Hepatic stellate cell (primary cell): ENCODE data around the gene ZNF311.
"Not testable (repeated sequence)": the region's sequence is repeated elsewhere in the genome, so short reads cannot be mapped to it uniquely, and the experiment has no call there.

Experiments used
- DNase-seq: peaks from one replicate; pipeline ENCODE4 v3.0.0; 2011; ENCODE audit warnings: low spot score

ZNF311 gene

DNA sequence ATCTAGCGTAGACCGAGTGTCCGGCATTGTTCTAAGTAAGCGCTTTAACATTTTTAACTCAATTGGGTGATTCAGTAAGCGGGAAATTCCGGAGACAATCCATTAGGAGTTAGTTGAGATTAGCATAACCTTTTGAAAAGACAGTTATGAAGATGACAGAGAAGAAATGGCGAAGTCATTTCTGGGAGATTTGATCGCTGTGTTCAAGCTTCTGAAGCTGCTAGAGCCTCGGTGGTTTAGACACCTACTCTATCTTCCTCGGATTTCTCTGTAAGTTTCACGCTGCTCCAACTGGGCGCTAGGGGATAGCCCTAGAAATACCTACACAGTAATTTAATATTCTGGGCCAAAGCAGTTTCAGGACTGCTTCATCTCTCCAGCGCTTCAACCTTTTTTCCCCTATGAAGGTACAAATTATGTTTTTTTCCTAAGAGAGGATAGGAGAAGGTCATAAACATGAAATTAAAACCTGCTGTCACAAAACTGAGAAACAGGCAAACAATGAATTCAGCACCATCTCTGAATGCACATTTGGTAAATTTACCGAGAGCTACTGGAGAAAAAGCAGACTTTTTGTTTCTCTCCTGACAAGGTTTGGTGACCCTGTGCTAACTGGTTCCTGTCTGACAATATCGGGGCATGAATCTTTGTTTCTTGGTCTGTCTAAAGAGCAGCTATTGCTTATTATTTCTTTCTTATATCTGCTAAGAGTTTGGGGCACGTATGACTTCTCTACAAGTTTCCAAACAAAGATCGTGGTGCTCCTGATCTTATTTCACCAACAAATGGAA is 22.4 kb downstream of the ZNF311 start:
- DNase-seq, result no peak

DNA sequence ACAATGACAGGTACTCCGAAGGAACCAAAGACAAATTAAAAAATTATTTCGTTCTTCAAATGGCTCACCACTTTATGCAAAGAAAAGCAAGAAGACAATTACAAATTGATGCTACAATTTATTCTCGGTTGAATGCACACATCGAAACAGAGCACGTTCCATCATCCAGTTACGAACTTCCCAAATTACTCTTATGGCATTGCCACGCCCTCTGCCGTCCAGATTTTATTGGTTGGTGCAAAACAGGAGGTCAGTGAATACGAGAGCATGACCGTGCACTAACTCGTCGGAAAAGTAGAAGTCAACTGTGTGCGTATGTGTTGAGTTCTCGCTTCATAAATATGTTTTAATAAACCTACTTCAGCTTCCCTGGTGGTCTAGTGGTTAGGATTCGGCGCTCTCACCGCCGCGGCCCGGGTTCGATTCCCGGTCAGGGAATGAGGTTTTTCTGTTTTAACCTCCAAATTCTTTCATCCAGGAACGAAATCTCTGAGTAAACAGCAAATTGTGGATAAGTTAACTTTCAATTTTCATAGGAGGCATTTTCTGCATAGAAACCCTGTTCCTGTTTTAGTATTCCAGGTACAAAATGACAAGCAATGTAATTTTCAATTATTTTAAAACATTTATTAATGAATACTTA is 23.2 kb downstream of the ZNF311 start:
- peak; percentile 64 for DNase-seq

DNA sequence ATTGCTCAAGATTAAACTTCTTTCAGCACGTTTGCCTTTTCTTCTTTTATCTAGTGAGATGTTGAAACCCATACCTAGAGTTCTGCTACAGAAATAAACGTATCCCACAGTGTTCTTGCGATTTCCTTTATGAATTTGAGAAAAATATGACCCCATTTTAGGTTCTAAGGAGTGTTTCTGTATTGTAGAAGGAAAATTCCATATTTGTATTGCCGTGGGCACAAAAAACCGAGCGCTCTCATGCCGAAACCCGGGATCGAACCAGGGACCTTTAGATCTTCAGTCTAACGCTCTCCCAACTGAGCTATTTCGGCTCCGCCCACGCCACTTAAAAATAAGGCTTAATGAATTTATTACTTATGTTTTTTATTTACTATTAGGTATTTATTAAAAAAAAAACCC is 23.7 kb downstream of the ZNF311 start:
- DNase-seq, result no peak

DNA sequence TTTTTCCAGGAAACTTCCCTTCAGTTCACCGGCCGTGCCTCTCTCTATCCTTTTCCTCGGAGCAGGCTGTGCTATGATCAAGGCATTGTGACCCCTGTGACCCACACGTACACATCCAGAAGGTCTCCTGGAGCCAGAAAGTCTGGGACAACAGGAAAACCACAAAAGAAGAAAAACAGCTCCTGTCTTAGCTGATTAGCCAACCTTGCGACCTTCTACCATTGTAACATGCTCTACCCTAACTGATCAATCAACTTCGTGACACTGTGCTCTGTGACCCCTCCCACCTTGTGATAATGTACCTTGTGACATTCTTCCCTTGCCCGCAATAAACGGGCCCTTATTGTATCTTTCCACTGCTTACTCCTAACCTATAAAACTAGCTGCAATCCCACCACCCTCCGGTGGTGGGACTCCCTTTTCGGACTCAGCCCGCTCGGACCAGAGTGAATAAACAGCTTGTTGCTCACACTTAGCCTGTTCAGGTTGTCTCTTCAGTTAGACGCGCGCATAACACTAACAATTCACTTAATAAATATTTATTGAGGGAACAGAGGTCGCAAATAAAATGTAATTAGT is 24.2 kb downstream of the ZNF311 start:
- DNase-seq, result peak; percentile 81

DNA sequence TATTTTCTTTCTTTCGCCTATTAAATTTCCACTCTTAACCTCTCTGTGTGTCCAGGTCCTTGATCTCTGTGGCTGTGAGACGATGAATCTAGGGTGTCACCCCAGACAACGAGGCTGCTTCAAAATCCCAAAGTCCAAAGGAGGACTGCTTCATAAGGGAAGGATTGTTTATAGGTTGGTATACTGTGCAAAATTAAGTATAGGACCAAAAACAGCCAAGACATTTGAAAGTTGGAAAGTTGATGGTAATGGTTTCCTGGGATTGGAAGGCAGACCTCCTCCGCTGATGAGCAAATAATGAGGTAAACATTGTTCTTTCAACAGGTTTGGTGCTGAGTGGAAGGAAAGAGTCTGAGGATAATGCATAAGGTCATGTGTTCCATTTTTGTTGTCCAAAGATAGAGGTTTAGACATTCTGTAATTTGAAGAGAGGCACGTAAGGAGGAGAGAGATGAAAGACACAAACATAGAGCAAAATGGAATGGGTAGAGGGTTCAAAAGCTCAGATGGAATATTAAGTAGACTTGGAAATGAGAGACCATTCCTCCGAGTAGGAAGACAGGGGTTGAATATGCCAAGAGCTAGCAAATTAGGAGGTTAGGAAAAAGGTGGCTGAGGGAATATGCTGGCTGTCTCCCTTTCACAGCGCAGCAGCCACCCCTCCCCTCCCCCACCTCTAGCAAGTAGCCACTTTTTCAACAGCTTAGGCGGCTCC is 24.8 kb downstream of the ZNF311 start:
- no peak for DNase-seq

DNA sequence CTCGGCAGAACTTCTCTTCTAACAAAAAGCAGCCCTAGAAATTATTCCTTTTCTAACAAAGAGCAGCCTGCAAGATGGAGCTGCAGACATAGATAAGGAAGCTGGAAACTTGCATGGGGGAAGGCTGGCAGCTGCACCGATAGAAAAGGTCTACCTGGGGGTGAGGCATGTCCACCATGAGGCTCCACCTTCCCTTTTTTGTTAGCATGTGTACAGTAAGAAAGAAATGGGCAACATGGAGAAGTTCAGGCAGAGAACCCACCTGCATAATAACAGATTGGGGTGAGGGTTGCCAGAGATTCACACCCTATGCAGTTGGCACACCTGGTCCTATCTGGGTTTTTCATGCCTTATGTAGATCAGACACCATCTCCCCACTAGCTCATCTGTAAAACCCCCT is 25.4 kb downstream of the ZNF311 start:
- DNase-seq, result no peak

DNA sequence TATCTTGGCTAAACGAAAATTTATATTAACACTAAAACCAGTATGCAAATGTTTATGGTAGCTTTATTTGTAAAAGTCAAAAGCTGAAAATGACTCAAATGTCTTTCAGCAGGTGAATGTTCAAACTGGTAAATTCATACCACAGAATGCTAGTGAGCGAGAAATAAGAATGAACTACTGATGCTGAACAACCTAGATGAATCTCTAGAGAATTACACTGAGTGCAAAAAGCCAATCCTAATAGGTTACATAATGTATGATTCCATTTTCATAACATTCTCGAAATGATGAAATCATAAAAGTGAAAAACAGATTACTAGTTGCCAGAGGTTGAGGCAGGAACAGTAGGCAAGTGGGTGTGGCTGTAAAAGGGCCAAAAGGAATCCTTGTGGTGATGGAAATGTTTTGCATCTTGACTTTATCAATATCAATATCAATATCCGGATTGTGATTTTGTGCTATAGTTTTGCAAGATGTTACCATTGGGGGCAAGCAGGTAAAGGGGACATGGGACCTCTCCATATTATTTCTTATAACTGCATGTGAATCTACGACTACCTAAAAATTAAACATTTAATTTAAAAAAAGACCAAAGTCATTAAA is 26.1 kb downstream of the ZNF311 start:
- DNase-seq, result no peak

DNA sequence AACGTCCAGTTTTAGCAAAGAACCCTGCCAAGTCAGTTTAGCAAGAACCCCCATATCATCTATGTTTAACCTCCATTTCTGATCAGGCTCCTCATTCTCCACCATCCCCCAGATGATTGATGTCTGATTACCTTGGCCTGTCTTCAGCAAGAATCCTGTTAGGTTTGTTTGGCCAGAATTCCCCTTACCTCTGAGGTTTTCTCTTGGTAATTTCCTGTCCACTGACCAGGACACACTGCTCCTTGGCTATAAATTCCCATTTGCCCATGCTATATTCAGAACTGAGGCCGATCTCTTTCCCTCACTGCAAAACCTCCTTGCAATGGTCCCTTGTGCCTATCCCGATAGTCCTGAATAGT is 27.0 kb downstream of the ZNF311 start:
- DNase-seq, result no peak

DNA sequence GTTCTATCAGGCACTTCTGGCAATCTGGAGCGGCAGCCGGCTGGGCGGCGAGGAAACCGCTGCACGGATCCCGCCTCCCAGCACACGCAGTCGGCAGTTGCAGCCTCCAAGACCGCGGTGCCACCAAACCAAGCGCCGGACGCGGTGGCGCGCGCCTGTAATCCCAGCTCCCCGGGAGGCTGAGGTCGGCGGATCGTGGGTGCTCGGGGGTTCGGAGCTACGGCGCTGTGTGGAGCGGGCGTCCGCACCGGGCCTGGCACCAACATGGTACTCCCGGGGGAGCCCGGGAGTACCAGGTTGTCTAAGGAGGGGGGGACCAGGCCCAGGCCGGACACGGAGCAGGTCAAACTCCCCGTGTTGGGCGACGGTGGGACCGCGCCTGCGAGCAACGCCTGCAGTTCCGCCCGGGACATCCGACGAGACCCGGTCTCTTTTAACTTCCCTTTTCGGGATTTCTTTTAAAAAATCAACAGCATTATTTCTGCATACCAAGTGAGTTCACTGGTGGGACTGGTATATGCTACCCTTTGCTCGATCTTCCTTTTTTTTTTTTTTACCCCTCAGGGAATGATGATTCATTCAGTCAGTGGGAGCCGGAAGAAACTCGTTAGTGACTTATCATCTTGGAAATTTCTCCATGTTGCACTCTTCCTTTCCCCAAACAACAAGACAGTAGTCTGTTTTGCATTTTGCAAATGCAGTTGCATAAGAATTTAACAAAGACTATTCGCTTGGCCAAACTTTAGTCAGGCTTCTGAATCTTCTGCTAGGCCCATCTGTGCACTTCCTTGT is 27.6 kb downstream of the ZNF311 start:
- peak; percentile 18 for DNase-seq

DNA sequence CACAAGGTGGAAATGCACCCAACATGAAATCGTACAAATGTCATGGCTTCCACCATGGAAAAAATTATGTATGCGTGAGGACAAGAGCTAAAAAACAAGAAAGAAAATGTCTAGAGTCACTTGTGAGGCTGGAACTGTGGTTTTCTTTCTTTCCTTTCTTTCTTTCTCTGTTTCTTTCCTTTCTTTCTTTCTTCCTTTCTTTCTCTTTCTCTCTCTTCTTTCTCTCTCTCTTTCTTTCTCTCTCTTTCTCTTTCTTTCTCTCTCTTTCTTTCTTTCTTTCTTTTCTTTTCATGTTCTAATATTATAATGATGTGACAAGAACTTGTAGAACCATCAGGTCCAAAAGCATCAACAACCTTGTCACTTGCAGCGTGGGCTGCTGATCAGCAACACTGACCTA is 28.4 kb downstream of the ZNF311 start:
- no peak for DNase-seq

DNA sequence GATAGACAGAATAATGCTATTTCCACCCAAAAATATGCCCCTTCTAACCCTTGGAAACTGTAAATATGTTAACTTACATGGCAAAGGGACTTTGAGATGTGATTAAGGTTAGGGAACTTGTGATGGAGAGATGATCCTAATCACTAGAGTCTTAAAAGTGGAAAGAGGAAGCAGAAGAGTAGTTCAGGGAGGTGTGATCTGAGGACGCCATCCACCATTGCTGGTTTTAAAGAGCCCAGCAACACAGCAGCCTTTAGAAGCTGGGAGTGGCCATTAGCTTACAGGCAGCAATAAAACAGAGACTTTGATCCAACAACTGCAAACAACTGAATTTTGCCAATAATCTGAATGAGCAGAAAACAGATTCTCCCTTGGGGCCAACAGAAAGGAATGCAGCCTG is 30.6 kb downstream of the ZNF311 start:
- DNase-seq, result no peak

DNA sequence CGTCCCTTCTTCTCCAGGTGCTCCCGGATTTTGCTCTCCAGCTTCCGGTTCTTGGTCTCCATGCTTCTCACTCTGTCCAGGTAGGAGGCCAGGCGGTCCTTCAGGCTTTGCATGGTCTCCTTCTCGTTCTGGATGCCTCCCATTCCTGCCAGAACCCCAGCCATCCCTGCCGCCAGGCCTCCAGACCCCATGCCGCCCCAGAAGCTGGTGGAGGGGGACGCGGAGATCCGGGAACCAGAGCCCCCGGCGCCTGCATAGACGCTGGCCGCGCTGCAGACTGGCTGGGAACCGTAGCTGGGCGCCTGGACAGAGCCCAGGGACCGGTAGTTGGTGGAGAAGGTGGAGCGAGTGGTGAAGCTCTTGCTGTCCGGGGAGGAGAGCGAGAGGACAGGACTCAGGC is 35.1 kb downstream of the ZNF311 start:
- not testable (repeated sequence) for DNase-seq

DNA sequence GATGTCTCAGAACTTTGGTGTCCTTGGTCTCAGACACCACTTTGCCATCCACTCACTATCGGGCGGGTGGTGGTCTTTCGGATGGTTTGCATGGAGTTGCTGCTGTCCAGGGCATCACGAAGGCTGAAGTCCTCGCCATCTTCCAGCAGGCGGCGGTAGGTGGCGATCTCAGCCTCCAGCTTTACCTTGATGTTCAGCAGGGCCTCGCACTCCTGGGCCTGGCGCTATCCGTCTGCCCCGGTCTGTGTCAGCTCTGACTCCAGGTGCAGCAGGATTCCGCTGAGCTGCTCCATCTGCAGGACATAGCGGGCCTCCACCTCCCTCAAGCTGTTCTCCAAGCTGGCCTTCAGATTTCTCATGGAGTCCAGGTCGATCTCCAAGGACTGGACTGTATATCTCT is 36.0 kb downstream of the ZNF311 start:
- DNase-seq, result no peak

DNA sequence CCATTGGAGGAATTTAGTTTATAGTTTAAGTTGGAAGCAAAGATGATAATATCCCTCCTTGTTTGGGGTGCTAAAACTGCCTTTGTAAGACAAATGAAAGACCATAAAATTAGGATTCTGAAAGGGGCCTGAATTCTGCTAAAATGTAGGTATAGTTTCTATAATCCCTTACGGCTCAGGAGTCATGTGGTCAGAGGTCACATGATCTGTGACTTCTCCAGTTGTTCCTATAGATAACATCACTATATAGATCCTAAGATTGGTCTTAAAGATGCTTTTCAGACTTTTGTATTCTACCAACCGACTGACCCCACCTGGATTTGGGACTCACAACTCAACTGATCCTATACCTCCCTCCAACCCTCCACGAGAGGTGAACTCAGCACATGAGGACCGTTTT is 36.6 kb downstream of the ZNF311 start:
- DNase-seq, result no peak

DNA sequence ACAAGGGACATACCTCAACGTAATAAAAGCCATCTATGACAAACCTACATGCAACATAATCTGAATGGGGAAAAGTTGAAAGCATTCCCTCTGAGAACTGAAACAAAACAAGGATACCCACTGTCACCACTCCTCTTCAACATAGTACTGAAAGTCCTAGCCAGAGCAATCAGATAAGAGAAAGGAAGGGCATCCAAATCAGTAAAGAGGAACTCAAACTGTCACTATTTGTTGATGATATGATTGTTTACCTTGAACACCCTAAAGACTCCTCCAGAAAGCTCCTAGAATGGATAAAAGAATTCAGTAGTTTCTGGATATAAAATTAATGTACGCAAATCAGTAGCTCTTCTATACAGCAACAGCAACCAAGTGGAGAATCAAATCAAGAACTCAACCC is 39.4 kb downstream of the ZNF311 start:
- no peak for DNase-seq

DNA sequence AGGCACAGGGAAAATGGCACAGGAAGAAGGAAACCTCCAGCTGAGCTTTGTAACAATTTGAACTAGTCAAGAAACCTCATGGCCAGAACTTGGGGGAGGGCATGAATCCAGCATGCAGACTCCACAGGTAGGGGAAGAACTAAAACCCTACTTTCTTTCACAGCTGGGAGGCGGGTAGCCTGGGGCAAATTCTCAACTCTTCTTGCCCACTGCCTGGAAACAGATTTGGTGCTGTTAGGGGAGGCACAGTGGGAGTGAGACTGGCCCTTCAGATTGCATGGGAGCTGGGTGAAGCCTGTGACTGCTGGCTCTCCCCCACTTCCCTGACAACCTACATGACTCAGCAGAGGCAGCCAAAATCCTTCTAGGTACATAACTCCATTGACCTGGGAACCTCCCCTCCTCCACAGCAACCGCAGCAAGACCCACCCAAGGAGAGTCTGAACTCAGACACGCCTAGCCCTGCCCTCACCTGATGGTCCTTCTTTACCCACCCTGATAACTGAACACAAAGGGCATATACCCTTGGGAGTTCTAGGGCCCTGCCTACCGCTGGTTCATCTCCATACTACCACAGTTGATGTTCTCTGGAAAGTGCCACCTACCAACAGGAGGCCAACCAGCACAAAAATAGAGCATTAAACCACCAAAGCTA is 44.1 kb downstream of the ZNF311 start:
- no peak for DNase-seq

DNA sequence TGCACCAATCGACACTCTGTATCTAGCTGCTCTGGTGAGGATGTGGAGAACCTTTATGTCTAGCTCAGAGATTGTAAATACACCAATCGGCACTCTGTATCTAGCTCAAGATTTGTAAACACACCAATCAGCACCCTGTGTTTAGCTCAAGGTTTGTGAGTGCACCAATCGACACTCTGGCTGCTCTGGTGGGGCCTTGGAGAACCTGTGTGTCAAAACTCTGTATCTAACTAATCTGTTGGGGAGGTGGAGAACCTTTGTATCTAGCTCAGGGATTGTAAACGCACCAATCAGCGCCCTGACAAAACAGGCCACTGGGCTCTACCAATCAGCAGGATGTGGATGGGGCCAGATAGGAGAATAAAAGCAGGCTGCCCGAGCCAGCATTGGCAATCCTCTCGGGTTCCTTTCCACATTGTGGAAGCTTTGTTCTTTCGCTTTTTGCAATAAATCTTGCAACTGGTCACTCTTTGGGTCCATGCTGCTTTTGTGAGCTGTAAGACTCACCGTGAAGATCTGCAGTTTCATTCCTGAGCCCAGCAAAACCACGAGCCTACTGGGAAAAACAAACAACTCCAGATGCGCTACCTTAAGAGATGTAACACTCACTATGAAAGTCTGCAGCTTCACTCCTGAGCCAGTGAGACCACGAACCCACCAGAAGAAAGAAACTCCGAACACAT is 46.4 kb downstream of the ZNF311 start:
- not testable (repeated sequence) for DNase-seq

DNA sequence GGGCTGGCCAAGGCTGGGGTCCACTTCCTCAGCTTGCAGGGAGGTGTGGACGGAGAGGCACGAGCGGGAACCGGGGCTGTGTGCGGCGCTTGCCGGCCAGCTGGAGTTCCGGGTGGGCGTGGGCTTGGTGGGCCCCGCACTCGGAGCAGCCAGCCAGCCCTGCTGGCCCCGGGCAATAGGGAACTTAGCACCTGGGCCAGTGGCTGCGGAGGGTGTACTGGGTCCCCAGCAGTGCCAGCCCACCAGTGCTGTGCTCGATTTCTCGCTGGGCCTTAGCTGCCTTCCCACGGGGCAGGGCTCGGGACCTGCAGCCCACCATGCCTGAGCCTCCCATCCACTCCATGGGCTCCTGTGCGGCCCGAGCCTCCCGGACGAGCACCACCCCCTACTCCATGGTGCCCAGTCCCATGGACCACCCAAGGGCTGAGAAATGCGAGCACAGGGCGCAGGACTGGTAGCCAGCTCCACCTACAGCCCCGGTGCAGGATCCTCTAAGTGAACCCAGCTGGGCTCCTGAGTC is 47.3 kb downstream of the ZNF311 start:
- DNase-seq, result not testable (repeated sequence)

DNA sequence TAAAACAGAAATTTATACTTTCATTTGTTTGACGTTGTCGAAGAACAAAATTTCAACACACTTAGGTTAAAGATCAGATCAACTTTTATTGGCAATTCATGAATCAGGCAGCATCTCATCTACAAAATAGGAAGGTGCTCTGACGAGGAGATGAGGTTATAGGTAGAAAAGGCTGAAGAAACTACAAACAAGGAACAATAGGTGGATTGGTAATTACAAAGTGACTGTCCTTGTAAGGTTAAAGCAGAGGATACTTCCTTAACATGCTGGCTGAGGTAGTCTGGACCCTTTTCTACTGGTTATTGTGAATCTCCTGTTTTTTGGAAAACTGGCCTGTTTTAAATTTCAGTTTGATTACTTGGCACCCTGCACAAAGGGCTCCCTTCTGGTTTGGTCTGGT is 48.8 kb downstream of the ZNF311 start:
- DNase-seq, result no peak

DNA sequence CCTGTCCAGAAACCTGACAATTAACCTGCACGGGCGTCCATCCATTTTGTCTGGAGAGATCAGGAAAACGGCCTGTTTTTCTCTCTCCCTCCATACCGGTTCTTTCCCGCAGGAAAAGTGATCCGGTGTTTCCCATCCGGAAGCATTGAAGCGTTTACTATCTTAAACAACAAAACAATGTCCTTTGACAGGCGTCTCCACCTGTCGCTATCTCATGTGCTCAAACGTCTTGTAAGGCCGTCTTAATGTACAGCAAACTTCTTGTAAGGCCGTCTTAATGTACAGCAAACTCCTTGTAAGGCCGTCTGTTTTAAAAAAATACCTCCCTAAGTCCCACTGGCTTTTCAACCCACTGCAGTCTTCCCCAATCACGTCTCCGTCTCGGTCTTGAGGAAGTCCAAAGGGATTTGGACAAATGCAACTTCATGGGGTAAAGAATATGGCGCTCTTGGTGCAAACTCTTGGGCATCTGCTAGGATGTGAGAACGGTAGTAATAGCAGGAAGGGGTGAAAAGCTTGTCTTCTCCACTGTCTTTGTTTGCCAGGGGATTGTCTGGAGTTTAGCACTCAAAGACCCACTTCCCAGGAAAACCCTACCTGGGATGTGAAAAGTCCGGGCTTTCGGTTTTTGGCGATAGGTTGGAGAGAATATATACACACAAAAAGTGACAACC is 51.4 kb downstream of the ZNF311 start:
- DNase-seq, result peak; percentile 22
